Heart right ventricle (tissue), 16 donors: Measurements from ENCODE around the gene SNX8. TPM values are rescaled to one million over a fixed set of nuclear protein-coding genes. Genes with fewer than 3 reads are reported as not detected.
"Not testable (repeated sequence)": the region's sequence is repeated elsewhere in the genome, so short reads cannot be mapped to it uniquely, and the experiment has no call there.

ENCODE experiments used
- ATAC-seq, 8 donors: fragments of 200-7000 bp; cut with Tn5 transposase; one replicate each; pipeline ENCODE4 v1.9.1; 2020; ENCODE audit warnings: mild to moderate bottlenecking in 8 of 8, moderate library complexity in 8 of 8, moderate number of reproducible peaks in 1 of 8
- DNase-seq, 2 donors: peaks; one replicate each; pipeline ENCODE4 v3.0.0-alpha.2; 2020
- H3K27ac ChIP-seq, 10 donors: fragments of 200-600 bp; sonication (generic) in 2 of 10; one replicate each; pipeline versions ENCODE4 v1.5.0 to v1.8.0; 2020 to 2022; ENCODE audit warnings: mild to moderate bottlenecking in 3 of 10
- H3K27me3 ChIP-seq, 7 donors: fragments of 200-600 bp; one replicate each; pipeline ENCODE4 v1.8.0; 2021 to 2022; ENCODE audit warnings: mild to moderate bottlenecking in 2 of 7
- H3K36me3 ChIP-seq, 9 donors: fragments of 200-600 bp; sonication (generic) in 1 of 9; one replicate each; pipeline versions ENCODE4 v1.5.0 to v1.8.0; 2020 to 2022; ENCODE audit warnings: mild to moderate bottlenecking in 2 of 9
- H3K4me1 ChIP-seq, 9 donors: fragments of 200-600 bp; sonication (generic) in 1 of 9; one replicate each; pipeline versions ENCODE4 v1.5.0 to v1.8.0; 2020 to 2022; ENCODE audit warnings: mild to moderate bottlenecking in 4 of 9
- H3K4me3 ChIP-seq, 10 donors: fragments of 200-600 bp; sonication (generic) in 2 of 10; one replicate each; pipeline versions ENCODE4 v1.5.0 to v1.8.0; 2020 to 2022; ENCODE audit warnings: mild to moderate bottlenecking in 7 of 10, moderate library complexity in 2 of 10
- H3K9me3 ChIP-seq, 11 donors: fragments of 200-600 bp in 10 of 11; sonication (generic) in 2 of 11; one replicate each; pipeline versions ENCODE4 v1.5.0 to v1.8.0; 2013 to 2022; ENCODE audit warnings: mild to moderate bottlenecking in 2 of 11, control low read depth in 1 of 11, moderate library complexity in 1 of 11
- WGBS, 2 donors: extraction: QIAGEN DNeasy Blood & Tissue Kit; methylation state at CpG; one replicate each; pipeline ENCODE4 v1.1.7; 2013; ENCODE audit warnings: inconsistent platforms in 1 of 2; 5-methylcytosine and 5-hydroxymethylcytosine counted together
- intact Hi-C, 10 donors: fragments of 100-400 bp; cut with DNase I; formaldehyde crosslinking; loops; one replicate each; pipeline versions ENCODE4 v1.11.1 to v1.14.2; 2022
- polyA plus RNA-seq, 2 donors: library from polyadenylated mRNA; stranded (reverse); fragments of 200-250 nt; gene quantifications; one replicate each; pipeline ENCODE4 v1.2.3, GENCODE V29; 2013
- total RNA-seq, 10 donors: library from RNA; stranded (reverse); fragmentation: NEBNext Ultra II Directional in 3 of 10; extraction: Animal tissue kit (Norgen Biotek cat#: 25700) in 3 of 10; gene quantifications; one replicate each; pipeline versions ENCODE4 v1.2.1 to v1.2.4, GENCODE V29; 2021 to 2023
- TF ChIP-seq, protein P1 (sequence below), 9 donors: fragments of 200-600 bp; sonication (generic) in 2 of 9; IDR thresholded peaks; one replicate each; pipeline versions ENCODE4 v1.5.0 to v1.8.0; 2021 to 2022; ENCODE audit warnings: antibody characterized with exemption in 9 of 9, mild to moderate bottlenecking in 5 of 9, moderate library complexity in 1 of 9
- donor health status: Arrhythmogenic right ventricular cardiomyopathy.
- donor health status: ischemic (EF 13 %, LVEDD 7.1; RV severe dilation, severe dysfunction).
- donor health status: healthy with polysubstance abuse.
- donor health status: DM: no; HTN: yes; CAD: no.
- donor health status: DM: no; HTN: no; CAD: no.
- donor health status: ischemic (EF 25% LVEDD 6.9; RV normal size, moderate dysfunction).
- donor health status: ischemic (EF 25% LVEDD 5.7; RV mildly dilated, moderate dysfunction).
- donor health status: healthy.
- donor health status: DM: yes; HTN: yes; CAD: no.
- donor health status: Ischemic cardiomyopathy.
- donor health status: ischemic (EF 35%, LVEDD 5.7; RV mildly dilated, moderate dysfunction).
- donor health status: nonischemic (EF 11% LVEDD 7.7; RV severe dilation, severe dysfunction).
- donor health status: DM: yes; HTN: yes; CAD: no.
- donor health status: PGD.
- donor health status: ischemic (EF 29% LVEDD 5.4; RV normal size, mild dysfunction).
- donor health status: nonischemic (EF 23%, LVEDD 6.1; RV moderate dilation, normal function).

Gene SNX8
- total and polyA plus RNA-seq, 12 donors = 14.7 to 31.8 (median 20.4) TPM

DNA sequence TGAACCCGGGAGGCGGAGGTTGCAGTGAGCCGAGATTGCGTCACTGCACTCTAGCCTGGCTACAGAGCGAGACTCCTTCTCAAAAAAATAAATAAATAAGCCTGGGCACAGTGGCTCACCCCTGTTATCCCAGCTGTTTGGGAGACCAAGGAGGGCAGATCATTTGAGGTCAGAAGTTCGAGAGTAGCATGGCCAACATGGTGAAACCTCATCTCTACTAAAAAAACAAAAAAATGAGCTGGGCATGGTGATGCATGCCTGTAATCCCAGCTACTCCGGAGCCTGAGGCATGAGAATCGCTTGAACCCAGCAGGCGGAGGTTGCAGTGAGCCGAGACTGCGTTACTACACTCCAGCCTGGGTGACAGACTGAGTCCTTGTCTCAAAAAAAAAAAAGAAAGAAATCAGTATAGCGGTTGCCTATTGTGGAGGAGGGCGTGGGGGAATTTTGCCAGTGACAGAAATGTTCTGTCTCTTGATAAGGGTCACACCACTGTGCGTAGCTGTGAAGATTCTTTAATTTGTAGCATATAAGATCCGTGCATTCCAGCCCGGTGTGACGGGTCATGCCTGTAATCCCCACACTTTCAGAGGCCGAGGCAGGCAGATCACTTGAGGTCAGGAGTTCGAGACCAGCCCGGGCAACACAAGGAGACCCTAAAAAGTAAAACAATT lies 22.5 kb upstream of the SNX8 start:
- Histone ChIP-seq H3K36me3 (no peaks in the 10 kb centered on the region), H3K4me3 (no peak overlapping the region), H3K27me3 (no peaks in the 10 kb centered on the region), H3K27ac (no peak overlapping the region), H3K4me1 (no peaks in the 10 kb centered on the region), H3K9me3 (no peaks in the 10 kb centered on the region)
- TF ChIP-seq, protein P1, sequence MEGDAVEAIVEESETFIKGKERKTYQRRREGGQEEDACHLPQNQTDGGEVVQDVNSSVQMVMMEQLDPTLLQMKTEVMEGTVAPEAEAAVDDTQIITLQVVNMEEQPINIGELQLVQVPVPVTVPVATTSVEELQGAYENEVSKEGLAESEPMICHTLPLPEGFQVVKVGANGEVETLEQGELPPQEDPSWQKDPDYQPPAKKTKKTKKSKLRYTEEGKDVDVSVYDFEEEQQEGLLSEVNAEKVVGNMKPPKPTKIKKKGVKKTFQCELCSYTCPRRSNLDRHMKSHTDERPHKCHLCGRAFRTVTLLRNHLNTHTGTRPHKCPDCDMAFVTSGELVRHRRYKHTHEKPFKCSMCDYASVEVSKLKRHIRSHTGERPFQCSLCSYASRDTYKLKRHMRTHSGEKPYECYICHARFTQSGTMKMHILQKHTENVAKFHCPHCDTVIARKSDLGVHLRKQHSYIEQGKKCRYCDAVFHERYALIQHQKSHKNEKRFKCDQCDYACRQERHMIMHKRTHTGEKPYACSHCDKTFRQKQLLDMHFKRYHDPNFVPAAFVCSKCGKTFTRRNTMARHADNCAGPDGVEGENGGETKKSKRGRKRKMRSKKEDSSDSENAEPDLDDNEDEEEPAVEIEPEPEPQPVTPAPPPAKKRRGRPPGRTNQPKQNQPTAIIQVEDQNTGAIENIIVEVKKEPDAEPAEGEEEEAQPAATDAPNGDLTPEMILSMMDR (IDR thresholded peaks at IDR 0.05) = no peak
- DNase-seq (no peak), ATAC-seq (no peak)
- WGBS, 2 donors = 94 to 96% methylated on average over 20 of the region's 20 CpGs
- intact Hi-C loops = no loop called here

DNA sequence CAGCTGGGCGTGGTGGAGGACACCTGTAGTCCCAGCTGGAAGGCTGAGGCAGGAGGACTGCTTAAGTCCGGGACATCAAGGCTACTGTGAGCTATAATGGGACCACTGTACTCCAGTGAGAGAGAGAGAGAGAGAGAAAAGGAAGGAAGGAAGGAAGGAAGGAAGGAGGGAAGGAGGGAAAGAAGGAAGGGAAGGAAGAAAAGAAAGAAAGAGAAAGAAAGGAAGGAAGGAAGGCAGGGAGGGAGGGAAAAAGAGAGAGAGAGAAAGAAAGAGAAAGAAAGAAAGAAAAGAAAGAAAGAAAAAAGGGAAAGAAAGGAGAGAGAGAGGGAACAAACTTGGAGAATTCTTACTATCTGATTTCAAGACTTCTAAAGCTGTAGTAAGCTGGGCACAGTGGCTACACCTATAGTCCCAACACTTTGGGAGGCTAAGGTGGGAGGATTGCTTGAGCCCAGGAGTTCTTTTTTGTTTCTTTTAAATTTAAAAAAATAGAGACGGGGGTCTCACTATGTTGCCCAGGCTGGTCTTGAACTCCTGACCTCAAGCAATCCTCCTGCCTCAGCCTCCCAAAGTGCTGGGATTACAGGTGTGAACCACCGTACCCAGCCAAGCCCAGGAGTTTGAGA lies 18.5 kb upstream of the SNX8 start:
- ATAC-seq, H3K27me3 ChIP-seq, H3K9me3 ChIP-seq, intact Hi-C loops, H3K4me3 ChIP-seq, H3K4me1 ChIP-seq, H3K36me3 ChIP-seq, H3K27ac ChIP-seq, DNase-seq: not testable (repeated sequence)
- 92 to 93% methylated on average over 4 of the region's 4 CpGs for WGBS, 2 donors

DNA sequence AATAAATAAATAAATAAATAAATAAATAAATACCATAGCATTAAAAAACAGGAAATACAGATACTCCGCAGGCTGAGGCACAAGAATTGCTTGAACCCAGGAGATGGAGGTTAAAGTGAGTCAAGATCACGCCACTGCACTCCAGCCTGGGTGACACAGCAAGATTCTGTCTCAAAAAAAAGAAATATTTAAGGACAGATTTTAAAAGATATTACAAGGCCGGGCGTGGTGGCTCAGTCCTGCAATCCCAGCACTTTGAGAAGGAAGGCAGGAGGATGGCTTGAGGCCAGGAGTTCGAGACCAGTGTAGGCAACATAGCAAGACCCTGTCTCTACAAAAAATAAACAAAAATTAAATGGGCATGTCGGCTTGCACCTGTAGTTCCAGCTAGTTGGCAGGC lies 17.5 kb upstream of the SNX8 start:
- ATAC-seq = no peak
- WGBS, 2 donors = 93 to 98% methylated on average over 6 of the region's 6 CpGs
- Histone ChIP-seq H3K4me3 (no peak overlapping the region), H3K9me3 (no peaks in the 10 kb centered on the region), H3K36me3 (no peaks in the 10 kb centered on the region), H3K27me3 (no peaks in the 10 kb centered on the region), H3K4me1 (no peaks in the 10 kb centered on the region), H3K27ac (no peak overlapping the region)
- intact Hi-C loops = no loop called here
- TF ChIP-seq, protein P1 (IDR thresholded peaks at IDR 0.05) = no peak
- DNase-seq = no peak

DNA sequence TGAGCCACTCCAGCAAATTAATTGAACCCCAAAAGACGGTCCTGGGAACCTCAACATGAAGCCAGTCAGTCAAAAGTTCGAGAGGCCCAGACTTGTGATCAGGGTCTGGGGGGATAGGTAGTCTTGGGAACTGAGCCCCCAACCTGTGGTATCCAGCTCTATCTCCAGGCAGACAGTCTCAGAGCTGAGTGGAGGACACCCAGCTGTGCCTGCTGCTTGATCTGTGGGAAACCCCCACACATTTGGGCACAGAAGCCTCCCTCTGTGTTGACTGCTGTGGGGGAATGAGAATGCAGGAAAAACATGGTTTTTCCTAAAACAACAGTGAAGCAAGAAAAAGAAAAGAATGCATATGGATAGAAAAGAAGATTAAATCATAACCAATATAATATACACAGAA lies 16.3 kb upstream of the SNX8 start:
- Histone ChIP-seq H3K27ac (no peak overlapping the region), H3K9me3 (no peaks in the 10 kb centered on the region), H3K4me1 (no peaks in the 10 kb centered on the region), H3K36me3 (no peaks in the 10 kb centered on the region), H3K4me3 (no peak overlapping the region), H3K27me3 (no peaks in the 10 kb centered on the region)
- intact Hi-C loops = no loop called here
- WGBS, 2 donors = 90 to 100% methylated on average over 2 of the region's 2 CpGs
- DNase-seq (no peak), ATAC-seq (no peak)
- TF ChIP-seq, protein P1 (IDR thresholded peaks at IDR 0.05) = no peak

DNA sequence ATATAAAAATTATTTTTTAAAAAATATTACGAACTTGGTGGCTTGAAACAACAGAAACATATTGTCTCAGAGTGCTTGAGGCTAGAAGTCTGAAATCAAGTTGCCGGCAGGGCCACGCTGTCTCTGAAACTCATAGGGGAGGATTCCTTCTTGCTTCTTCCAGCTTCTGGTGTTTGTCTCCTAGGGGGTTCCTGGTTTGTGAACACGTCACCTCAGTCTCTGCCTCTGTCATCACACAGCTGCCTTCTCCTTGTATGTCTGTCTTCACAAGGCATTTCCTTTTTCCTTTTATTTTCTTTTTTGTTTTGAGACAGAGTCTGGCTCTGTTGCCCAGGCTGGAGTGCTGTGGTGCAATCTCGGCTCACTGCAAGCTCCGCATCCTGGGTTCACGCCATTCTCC lies 12.7 kb upstream of the SNX8 start:
- 84% methylated on average over 7 of the region's 7 CpGs for WGBS, 2 donors
- H3K27me3 ChIP-seq = no peaks in the 10 kb centered on the region
- H3K27ac ChIP-seq = peak overlapping the region in 1 of 10 donors; percentile 83
- ATAC-seq = peak in 5 of 8 donors; percentile 19 to 47 (median 31)
- DNase-seq = no peak
- intact Hi-C loops = no loop called here
- H3K4me3 ChIP-seq = no peak overlapping the region
- peaks cover 0 to 4% (median 0%) of the 10 kb centered on the region in 9 donors for H3K4me1 ChIP-seq
- no peaks in the 10 kb centered on the region for H3K36me3 ChIP-seq
- no peaks in the 10 kb centered on the region for H3K9me3 ChIP-seq
- TF ChIP-seq, protein P1 (IDR thresholded peaks at IDR 0.05) = no peak
